ENCODE data around the gene SSTR3. TPM values are rescaled to one million over a fixed set of nuclear protein-coding genes. Genes with fewer than 3 reads are reported as not detected.

Gene SSTR3
- total RNA-seq, 1 experiment from 2014 or later, result not detected

DNA sequence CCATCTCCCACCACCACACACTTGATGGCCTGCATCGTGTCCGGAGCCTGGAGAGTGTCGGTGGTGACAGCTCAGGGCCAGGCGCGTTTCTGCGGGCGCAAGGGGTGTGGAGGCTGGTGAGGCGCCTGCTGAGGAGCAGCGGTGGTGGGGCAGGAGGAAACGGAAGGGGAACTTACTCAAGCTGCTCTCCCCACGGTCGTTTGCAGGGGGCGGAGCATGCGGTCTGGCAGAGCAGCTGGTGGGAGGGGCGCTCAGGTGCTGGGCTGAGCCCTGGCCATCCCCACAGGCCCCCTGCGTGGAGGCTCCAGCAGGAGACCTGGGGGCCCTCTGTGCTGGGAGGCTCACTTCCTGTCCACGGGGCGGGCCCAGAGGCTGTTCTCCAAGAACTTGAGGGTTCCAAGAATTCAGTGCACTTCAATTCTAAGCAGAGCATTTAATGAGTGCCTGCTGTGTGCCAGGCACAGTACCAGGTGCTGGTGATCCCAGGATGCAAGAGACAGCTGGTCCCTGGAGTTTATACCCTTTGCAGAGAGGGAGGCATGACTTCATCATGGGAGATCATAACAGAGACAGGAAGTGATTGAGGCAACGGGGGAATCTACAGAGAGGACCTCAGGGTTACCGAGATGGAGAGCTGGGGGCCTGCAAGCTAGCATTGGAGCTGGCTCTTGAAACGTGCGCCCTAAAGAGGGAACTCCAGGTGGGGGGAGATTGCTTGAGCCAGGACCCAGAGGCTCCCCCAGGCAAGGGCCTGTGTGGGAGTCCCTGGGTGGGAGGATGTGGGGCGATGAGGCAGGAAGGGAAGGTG, 32.0 kb upstream of the SSTR3 start, which contains the start of gene RAC2:
Gene RAC2, minus strand, starts transcription at position 156 of the 808 bp plus-strand sequence. Its CDS starts 121 bp downstream, at position 35.
- no TSS peak for BruUV-seq (replicated peaks)
- Histone ChIP-seq H3K4me3 (ENCODE audit: low read depth, low read length, poor library complexity, severe bottlenecking) (peak within 1 kb of the TSS; percentile 42), H3K27me3 (replicated peaks; ENCODE audit: insufficient read depth, low read depth, low read length, poor library complexity) (no peaks in the 10 kb centered on the region), H3K4me1 (ENCODE audit: insufficient read depth, low read length, poor library complexity, severe bottlenecking) (peaks cover 11% of the 10 kb centered on the region), H3K27ac (ENCODE audit: low read depth, low read length, poor library complexity, severe bottlenecking) (peak within 1 kb of the TSS; percentile 52), H3K9me3 (ENCODE audit: low read depth, low read length, poor library complexity, severe bottlenecking) (no peaks in the 10 kb centered on the region), H3K36me3 (ENCODE audit: insufficient read depth, low read length, poor library complexity, severe bottlenecking) (no peaks in the 10 kb centered on the region)
- DNase-seq (ENCODE audit: low spot score), result peak; percentile 75
- intact Hi-C loops (cut with micrococcal nuclease; ENCODE audit: unreplicated experiment), result no loop called here
- TF ChIP-seq, protein P1, sequence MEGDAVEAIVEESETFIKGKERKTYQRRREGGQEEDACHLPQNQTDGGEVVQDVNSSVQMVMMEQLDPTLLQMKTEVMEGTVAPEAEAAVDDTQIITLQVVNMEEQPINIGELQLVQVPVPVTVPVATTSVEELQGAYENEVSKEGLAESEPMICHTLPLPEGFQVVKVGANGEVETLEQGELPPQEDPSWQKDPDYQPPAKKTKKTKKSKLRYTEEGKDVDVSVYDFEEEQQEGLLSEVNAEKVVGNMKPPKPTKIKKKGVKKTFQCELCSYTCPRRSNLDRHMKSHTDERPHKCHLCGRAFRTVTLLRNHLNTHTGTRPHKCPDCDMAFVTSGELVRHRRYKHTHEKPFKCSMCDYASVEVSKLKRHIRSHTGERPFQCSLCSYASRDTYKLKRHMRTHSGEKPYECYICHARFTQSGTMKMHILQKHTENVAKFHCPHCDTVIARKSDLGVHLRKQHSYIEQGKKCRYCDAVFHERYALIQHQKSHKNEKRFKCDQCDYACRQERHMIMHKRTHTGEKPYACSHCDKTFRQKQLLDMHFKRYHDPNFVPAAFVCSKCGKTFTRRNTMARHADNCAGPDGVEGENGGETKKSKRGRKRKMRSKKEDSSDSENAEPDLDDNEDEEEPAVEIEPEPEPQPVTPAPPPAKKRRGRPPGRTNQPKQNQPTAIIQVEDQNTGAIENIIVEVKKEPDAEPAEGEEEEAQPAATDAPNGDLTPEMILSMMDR (conservative IDR thresholded peaks at IDR 0.05; ENCODE audit: low read depth, low read length), result no peak
- no peak for TF ChIP-seq EZH2 (IDR thresholded peaks at IDR 0.05; ENCODE audit: borderline replicate concordance, low read depth, low read length, poor library complexity, severe bottlenecking)
- CTCF ChIA-PET, result interaction anchor here (1.5 kb wide), 1 partner anchor 15 kb away, joined by 11 read pairs; no protein-coding TSS in a partner anchor
- POLR2A ChIA-PET (ENCODE audit: low non-redundant PET), result no interaction called here

DNA sequence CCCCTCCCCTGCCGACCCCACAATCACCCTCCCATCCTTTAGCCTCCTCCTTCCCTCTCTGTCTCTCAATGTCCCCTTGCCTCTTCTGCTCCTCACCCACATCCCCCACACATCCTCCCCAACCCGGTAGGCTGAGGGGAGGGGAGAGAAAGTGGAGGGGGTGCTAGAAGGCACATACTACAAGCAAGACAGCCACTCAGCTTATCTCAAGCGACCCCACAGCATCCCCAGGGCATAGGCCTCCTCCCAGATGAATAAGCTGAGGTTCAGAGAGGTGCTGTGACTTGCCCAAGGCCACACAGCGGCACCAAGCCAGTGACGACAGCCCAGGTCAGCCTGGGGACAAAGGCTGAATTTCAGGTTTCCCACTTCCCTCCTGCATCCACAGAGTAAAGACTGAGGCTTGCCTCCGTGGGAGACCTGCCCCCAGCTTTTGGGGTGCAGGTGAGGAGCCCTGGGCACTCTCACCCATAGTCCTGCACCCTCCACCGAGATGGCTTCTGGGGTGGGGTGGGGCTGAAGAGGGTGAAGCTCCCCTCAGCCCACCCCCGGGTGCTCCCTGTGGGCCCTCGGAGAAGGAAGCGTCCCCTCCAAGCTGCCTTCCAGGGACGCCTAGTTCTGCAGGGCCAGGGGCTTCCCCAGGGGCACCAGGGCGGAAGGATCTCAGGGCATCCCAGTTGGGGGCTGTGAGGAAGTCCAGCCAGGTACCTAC, 31.3 kb upstream of the SSTR3 start:
- no peak for DNase-seq (ENCODE audit: low spot score)
- ChIA-PET POLR2A (ENCODE audit: low non-redundant PET) (no interaction called here), CTCF (interaction anchor here (1.5 kb wide), 1 partner anchor 16 kb away, joined by 11 read pairs; no protein-coding TSS in a partner anchor)
- Histone ChIP-seq H3K4me1 (ENCODE audit: insufficient read depth, low read length, poor library complexity, severe bottlenecking) (peaks cover 11% of the 10 kb centered on the region), H3K36me3 (ENCODE audit: insufficient read depth, low read length, poor library complexity, severe bottlenecking) (no peaks in the 10 kb centered on the region), H3K27me3 (replicated peaks; ENCODE audit: insufficient read depth, low read depth, low read length, poor library complexity) (no peaks in the 10 kb centered on the region), H3K9me3 (ENCODE audit: low read depth, low read length, poor library complexity, severe bottlenecking) (no peaks in the 10 kb centered on the region), H3K27ac (ENCODE audit: low read depth, low read length, poor library complexity, severe bottlenecking) (peak overlapping the region; percentile 52), H3K4me3 (ENCODE audit: low read depth, low read length, poor library complexity, severe bottlenecking) (peak overlapping the region; percentile 42)
- BruUV-seq (replicated peaks), result no TSS peak
- TF ChIP-seq, protein P1 (conservative IDR thresholded peaks at IDR 0.05; ENCODE audit: low read depth, low read length), result no peak
- TF ChIP-seq EZH2 (IDR thresholded peaks at IDR 0.05; ENCODE audit: borderline replicate concordance, low read depth, low read length, poor library complexity, severe bottlenecking), result no peak
- intact Hi-C loops (cut with micrococcal nuclease; ENCODE audit: unreplicated experiment), result no loop called here

DNA sequence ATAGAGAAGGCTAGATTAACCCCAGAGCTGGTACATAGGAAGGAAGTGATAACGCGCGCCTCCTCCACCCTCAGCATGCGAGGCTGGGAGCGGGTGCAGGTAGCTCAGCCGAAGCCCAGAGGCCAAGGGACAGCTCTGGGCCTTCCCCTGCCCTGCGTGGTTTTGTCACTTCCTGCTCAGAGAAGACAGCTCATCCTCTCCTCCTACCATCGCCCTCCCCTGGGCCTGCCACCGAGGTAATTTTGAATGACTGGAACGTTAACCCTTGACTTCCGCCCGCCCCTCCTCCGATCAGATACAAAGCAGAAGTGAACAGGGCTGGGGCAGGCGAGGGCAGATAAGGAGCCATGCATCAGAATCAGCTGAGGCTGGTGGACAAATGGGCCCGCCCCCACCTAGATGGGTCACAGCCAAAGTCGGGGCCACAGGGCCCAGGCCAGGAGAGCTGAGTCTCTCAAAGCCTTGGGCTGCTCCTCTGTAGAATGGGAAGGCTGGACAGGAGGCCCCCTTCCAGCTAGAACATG, 30.2 kb upstream of the SSTR3 start:
- Histone ChIP-seq H3K27me3 (replicated peaks; ENCODE audit: insufficient read depth, low read depth, low read length, poor library complexity) (no peaks in the 10 kb centered on the region), H3K9me3 (ENCODE audit: low read depth, low read length, poor library complexity, severe bottlenecking) (no peaks in the 10 kb centered on the region), H3K4me3 (ENCODE audit: low read depth, low read length, poor library complexity, severe bottlenecking) (no peak overlapping the region), H3K4me1 (ENCODE audit: insufficient read depth, low read length, poor library complexity, severe bottlenecking) (peaks cover 11% of the 10 kb centered on the region), H3K36me3 (ENCODE audit: insufficient read depth, low read length, poor library complexity, severe bottlenecking) (no peaks in the 10 kb centered on the region), H3K27ac (ENCODE audit: low read depth, low read length, poor library complexity, severe bottlenecking) (no peak overlapping the region)
- CTCF ChIA-PET, result no interaction called here
- no peak for TF ChIP-seq EZH2 (IDR thresholded peaks at IDR 0.05; ENCODE audit: borderline replicate concordance, low read depth, low read length, poor library complexity, severe bottlenecking)
- TF ChIP-seq, protein P1 (conservative IDR thresholded peaks at IDR 0.05; ENCODE audit: low read depth, low read length), result no peak
- intact Hi-C loops (cut with micrococcal nuclease; ENCODE audit: unreplicated experiment), result no loop called here
- no TSS peak for BruUV-seq (replicated peaks)
- no peak for DNase-seq (ENCODE audit: low spot score)
- POLR2A ChIA-PET (ENCODE audit: low non-redundant PET), result no interaction called here
